HG03571 (cell line): ENCODE results near the gene GABARAP.

ENCODE experiments used
- ATAC-seq: cut with Tn5 transposase; IDR thresholded peaks from one replicate; pipeline ENCODE4 v1.9.1; 2021; ENCODE audit not compliant: unreplicated experiment

Gene GABARAP

GRCh38 chr17:7241090-7241733, 1.0 kb downstream of the GABARAP start:
- ATAC-seq: no peak

- ATAC-seq: no peak
Observed at GRCh38 chr17:7240375-7240774, 1.9 kb downstream of the GABARAP start.

DNA sequence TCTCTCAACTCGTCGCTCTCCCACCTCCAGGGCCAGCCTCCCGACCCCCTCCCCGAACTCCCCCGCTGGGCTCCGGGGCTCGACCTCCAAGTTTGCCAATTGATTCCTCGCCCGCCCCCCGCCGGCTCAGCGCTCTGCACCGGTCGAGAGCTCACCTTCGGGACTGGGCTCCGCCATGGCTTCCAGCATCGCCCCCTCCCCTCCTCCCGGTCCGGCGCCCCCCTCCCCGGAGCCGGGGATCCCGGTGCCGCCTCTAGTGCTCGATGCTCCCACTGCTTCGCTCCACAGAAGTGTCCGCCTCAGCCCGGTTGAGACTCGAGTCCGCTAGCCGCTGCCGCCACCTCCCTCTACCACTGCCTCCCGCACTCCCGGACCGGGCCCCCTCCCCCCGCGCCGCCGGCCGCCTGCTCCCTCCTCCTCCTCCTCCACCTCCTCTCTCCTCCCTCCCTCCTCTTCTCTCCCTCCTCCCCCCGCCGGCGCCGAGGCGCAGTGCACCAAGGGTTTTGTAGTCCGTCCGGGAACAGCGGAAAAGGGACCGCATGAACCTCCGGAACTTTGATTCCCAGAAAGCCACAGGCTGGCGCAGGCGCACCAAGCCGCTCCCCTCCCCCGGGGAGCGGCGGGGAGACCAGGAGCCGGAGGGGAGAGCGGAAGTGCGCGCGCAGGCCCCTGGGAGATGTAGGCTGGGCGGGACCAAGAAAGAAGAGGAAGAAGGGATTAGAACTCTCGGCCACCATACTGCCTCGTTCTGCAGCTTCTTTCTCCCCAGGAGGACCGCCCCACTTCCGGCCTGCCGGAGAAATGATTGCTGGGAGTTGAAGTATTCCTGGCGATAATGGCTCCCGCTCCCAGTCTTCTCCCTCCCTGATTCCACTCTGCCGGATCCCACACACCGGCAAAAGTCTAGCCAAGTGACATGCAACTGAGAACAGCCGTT, 2.9 kb downstream of the GABARAP start, which contains the start of gene PHF23:
TSS of gene PHF23 (minus strand) at position 367 of the 937 bp plus-strand sequence. CDS start at position 189, 178 bp downstream.
- peak; percentile 41 for ATAC-seq

DNA sequence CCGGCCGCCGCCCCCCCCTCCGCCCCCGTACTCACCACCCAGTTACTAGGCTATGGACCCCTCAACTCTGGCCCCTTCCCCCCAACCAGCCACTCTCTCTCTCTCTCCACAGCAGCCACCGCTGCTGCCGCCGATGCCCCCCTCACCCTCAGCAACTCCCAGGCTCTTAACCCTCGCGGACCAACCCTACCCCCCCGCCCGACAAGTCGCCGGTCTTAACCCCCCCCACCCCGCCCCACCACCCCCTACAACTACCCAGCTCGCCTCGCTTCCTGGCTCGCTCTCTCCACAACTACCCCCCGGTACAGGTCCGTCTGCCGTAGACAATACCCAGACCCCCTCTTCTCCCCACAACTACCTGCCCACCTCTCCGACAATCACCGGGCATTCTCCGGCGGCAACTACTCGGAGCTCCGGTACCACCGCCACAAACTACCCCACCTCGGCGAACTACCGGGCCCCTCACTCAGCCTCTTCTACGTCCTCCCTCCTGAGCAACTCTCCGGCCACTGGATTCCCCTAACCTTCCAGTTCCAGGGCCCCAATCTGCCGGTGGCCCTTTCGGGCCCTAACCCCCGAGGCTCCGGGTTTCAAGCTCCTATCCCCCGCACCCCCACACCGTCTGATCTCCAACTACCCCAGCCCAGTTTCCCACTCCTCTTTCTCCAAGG, 3.7 kb downstream of the GABARAP start:
- ATAC-seq: no peak

DNA sequence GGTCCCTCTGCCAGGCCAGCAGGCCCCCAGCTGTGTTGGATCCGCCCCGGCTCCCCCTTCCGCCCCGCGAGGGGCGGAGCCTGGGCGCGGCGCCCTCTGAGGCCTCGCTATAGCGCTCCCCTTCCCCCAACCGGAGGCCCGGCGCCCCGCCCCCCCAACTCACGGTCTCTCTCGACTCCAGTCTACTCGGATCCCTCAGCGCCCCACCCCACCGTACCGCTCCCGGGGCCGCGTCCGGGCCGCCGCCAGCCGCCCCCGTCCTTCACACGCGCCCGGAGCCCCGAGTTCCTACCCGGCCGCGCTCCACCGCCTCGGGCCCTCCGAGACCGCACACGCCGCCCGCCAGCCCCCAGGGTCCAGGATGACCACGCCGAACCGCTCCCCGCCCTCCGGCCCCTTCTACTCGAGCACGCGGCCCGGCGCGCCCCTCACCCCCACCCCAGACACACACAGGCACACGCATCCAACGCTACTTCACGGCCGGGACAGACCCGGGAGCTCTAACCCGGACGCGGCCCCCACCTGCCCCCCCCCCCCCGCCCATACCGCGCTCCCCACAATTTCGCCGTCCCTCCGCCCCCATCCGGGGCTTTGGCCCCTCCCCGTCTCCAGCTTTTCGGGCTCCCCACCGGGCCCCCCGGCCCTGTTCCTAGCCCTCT, 4.4 kb downstream of the GABARAP start:
- no peak for ATAC-seq

GRCh38 chr17:7237266-7237760, 4.9 kb downstream of the GABARAP start:
- no peak for ATAC-seq

DNA sequence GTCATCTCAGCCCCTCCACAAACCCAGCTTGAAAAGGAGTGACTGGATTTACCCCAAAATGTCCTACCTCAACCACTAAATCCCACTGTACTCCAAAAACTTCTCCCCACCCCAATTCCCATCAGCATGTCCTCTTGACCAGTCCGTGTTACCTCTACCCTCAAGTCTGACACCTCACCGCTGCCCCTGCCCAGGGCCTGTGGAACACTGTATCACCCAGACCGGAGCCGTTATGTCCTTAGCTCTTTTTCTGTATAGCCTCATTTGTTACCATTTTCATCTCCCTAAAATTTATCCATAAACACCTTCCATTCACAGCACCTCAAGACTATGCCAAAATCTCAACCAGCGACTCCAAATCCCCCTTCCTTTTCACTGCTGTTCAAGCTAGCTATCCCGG, 5.4 kb downstream of the GABARAP start:
- no peak for ATAC-seq

GRCh38 chr17:7235693-7236665, 6.3 kb downstream of the GABARAP start:
- ATAC-seq: no peak

- peak; percentile 43 for ATAC-seq
Observed at GRCh38 chr17:7234083-7234951, 7.9 kb downstream of the GABARAP start, which contains the start of gene DVL2. Gene DVL2, minus strand, starts transcription at chr17:7234517. Its CDS starts 255 bp downstream, at chr17:7234262.

DNA sequence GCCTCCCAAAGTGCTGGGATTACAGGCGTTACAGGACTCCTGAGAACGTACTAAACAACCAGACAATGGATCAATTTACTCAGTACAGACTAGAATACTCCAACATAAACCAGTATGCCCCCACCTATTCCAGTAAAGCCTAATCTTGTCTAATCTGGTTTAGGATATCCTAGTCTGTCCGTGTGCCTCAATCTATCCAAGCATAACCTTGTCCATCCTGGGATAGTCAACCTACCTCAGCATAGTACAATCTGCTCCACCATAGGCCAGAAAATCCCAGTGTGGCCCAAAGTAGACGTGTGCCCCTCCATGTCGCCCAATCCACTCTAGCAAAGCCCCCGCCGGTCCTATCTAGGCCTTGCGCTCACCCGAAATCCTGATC, 8.6 kb downstream of the GABARAP start:
- no peak for ATAC-seq

GRCh38 chr17:7232114-7232513, 10.1 kb downstream of the GABARAP start:
- no peak for ATAC-seq

GRCh38 chr17:7229504-7229903, 12.7 kb downstream of the GABARAP start:
- no peak for ATAC-seq

DNA sequence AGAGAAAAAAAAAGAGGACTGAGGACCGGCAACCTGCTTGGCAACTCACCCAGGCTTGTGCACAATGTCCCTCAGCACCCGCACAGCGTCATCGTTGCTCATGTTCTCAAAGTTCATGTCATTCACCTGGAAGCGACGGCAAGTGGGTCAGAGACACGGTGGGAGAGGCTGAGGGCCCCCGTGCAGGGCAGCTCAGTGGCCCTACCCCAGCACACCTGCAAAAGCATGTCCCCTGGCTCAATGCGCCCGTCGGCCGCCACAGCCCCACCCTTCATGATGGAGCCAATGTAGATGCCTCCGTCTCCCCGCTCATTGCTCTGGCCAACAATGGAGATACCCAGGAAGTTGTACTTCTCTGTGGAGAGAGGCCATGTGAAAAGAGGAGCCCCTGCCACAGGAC, 13.3 kb downstream of the GABARAP start:
- ATAC-seq: no peak

- no peak for ATAC-seq
Observed at GRCh38 chr17:7226721-7227710, 15.2 kb downstream of the GABARAP start.

DNA sequence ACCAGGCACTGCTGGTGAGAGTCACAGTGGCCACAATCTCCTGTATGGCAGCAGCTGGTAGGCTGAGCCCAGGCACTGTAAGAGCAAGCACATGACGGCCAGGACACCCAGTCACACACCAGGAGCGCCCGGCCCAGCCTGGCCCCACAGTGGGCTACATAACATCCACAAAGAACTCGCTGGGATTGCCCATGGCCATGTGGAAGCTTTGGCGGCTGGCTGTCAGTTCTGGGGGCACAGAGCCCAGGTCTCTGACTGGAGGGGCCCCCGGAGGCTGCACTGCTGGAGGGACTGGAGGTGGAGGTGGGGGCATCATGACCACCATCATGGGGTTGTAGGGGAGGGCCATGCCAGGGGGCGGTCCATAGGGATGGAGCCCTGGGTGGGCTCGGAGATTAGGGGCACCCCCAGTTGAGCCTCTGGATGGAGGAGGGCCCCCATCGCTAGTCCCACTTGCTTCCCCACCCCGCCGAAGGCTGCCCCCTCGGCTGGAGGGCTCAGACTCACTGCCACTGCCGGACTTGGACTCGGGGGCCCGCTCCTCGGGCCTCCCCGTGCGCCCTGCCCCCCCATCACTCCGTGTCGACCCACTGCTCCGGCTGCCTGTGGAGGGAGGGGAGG, 16.4 kb downstream of the GABARAP start:
- ATAC-seq: no peak

DNA sequence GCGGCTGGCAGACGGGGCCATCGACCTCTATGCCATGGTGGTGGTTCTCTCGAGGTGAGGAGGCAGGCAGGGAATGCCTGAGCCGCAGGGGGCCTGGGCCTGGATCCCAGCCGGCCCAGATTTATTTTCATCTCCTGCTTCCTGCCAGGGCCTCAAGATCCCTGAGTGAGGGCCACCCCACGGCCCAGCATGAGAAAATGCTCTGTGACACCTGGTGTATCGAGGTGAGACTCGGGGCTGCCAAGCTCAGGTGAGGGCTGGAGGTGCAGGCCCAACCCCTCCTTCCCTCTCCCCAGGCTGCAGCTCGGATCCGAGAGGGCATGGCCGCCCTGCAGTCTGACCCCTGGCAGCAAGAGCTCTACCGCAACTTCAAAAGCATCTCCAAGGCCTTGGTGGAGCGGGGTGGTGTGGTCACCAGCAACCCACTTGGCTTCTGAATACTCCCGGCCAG, 17.6 kb downstream of the GABARAP start:
- ATAC-seq: no peak

DNA sequence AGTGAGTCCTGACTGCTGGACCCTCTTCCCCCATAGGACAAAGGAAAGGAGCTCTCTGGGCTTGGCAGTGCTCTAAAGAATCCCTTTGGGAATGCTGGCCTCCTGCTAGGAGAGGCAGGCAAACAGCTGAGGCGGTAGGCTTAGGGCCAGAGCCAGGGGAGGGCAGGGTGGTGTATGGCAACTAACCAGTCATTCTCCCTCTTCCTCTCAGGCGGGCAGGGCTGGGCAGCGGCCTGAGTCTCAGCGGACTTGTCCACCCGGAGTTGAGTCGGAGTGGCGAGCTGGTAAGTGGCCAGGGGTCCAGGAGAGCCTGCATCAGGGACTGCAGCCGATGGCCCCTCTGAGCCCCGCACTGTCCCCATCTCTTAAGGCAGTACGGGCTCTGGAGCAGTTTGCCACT, 18.1 kb downstream of the GABARAP start:
- no peak for ATAC-seq
